ENCODE results near the gene FANK1.
A peak's percentile ranks its signal among the peaks of the same experiment; 100 is the strongest.
"Not testable (repeated sequence)": the region's sequence is repeated elsewhere in the genome, so short reads cannot be mapped to it uniquely, and the experiment has no call there.

FANK1 gene

GRCh38 chr10:126041804-126042231 is 145.5 kb downstream of the FANK1 start:
- peak; percentile 89 to 96 for DNase-seq
- Histone ChIP-seq H3K4me1 (peaks cover 0 to 17% (median 13%) of the 10 kb centered on the region in 4 donors), H3K4me3 (peak overlapping the region in 1 of 2 donors; percentile 21), H3K36me3 (no peaks in the 10 kb centered on the region), H3K27me3 (no peaks in the 10 kb centered on the region), H3K9me3 (no peaks in the 10 kb centered on the region), H3K27ac (peak overlapping the region; percentile 66 to 70)
- TF ChIP-seq, protein P1, sequence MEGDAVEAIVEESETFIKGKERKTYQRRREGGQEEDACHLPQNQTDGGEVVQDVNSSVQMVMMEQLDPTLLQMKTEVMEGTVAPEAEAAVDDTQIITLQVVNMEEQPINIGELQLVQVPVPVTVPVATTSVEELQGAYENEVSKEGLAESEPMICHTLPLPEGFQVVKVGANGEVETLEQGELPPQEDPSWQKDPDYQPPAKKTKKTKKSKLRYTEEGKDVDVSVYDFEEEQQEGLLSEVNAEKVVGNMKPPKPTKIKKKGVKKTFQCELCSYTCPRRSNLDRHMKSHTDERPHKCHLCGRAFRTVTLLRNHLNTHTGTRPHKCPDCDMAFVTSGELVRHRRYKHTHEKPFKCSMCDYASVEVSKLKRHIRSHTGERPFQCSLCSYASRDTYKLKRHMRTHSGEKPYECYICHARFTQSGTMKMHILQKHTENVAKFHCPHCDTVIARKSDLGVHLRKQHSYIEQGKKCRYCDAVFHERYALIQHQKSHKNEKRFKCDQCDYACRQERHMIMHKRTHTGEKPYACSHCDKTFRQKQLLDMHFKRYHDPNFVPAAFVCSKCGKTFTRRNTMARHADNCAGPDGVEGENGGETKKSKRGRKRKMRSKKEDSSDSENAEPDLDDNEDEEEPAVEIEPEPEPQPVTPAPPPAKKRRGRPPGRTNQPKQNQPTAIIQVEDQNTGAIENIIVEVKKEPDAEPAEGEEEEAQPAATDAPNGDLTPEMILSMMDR (IDR thresholded peaks at IDR 0.05): no peak
- intact Hi-C loops (cut with DNase I; ENCODE audit: low total_unique reads): no loop called here

GRCh38 chr10:126042354-126042753 is 146.0 kb downstream of the FANK1 start:
- Histone ChIP-seq H3K4me3 (peak overlapping the region in 1 of 2 donors; percentile 21), H3K9me3 (no peaks in the 10 kb centered on the region), H3K36me3 (no peaks in the 10 kb centered on the region), H3K27ac (peak overlapping the region; percentile 66 to 70), H3K27me3 (no peaks in the 10 kb centered on the region), H3K4me1 (peaks cover 0 to 17% (median 13%) of the 10 kb centered on the region in 4 donors)
- DNase-seq: no peak
- TF ChIP-seq, protein P1 (IDR thresholded peaks at IDR 0.05): no peak
- intact Hi-C loops (cut with DNase I; ENCODE audit: low total_unique reads): no loop called here

DNA sequence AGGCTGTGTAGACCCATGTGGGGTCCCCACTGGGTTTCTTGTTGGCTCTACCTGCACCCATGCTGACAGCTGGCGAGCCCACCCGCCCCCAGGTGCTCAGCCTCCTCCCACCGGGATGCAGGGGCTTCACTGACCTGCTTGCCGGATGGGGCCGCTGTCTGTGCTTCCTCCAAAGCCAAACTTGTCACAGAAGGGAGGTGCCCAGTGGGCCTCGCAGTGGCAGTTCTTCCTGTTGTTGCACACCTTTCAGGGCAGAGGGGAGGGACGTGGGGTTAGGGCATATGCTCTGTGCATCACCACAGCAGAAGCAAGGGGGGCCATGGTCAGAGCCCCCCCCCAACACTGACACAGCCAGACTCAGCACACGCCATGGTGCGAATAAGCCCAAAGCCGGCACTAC is 146.5 kb downstream of the FANK1 start:
- TF ChIP-seq, protein P1 (IDR thresholded peaks at IDR 0.05): no peak
- no peak for DNase-seq
- peaks cover 0 to 17% (median 13%) of the 10 kb centered on the region in 4 donors for H3K4me1 ChIP-seq
- H3K9me3 ChIP-seq: no peaks in the 10 kb centered on the region
- no peaks in the 10 kb centered on the region for H3K27me3 ChIP-seq
- H3K27ac ChIP-seq: no peak overlapping the region
- intact Hi-C loops (cut with DNase I; ENCODE audit: low total_unique reads): no loop called here
- H3K36me3 ChIP-seq: no peaks in the 10 kb centered on the region
- H3K4me3 ChIP-seq: no peak overlapping the region

DNA sequence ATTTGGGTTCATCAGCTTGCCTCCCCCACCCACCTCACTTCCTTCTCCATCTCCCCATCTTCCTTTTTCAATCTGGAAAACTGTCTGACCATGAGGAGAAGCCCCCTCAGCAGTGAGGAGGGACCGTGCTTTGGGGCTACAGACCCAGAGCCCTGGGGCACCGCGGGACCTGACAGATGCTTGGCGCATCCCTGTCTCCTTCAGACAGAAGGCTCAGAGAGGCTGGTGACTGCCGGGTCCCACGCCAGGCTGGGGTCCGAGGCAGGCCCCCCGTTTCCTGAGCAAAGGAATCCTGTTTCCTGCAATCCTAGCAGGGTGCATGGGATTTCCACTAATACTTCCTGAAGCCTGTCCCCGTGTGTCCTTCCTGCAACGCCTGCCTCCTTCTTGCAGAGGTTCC is 147.0 kb downstream of the FANK1 start:
- H3K27ac ChIP-seq: no peak overlapping the region
- no peak overlapping the region for H3K4me3 ChIP-seq
- no peaks in the 10 kb centered on the region for H3K9me3 ChIP-seq
- no peaks in the 10 kb centered on the region for H3K36me3 ChIP-seq
- intact Hi-C loops (cut with DNase I; ENCODE audit: low total_unique reads): no loop called here
- peaks cover 0 to 17% (median 13%) of the 10 kb centered on the region in 4 donors for H3K4me1 ChIP-seq
- H3K27me3 ChIP-seq: no peaks in the 10 kb centered on the region
- TF ChIP-seq, protein P1 (IDR thresholded peaks at IDR 0.05): no peak
- DNase-seq: no peak

DNA sequence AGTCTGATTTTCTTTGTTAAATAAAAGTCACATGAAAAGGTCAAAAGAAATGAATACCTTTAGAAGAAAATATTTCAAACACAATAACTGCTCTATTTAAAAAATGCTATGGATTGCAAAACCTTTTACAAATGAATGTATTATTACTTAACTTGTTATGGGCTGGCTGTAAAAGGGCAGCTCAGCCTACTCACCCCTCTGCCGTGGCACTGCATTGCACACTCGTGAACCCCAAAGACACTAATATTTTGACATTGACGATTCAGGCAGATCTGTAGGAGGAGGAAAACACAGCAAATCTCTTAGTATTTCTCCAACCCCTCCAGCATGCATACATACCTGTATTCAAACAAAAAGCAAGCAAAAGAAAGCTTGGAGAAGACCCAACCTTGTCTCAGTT is 149.5 kb downstream of the FANK1 start:
- no peaks in the 10 kb centered on the region for H3K27me3 ChIP-seq
- TF ChIP-seq, protein P1 (IDR thresholded peaks at IDR 0.05): no peak
- H3K4me1 ChIP-seq: peaks cover 0 to 32% (median 18%) of the 10 kb centered on the region in 4 donors
- no peaks in the 10 kb centered on the region for H3K36me3 ChIP-seq
- H3K9me3 ChIP-seq: no peaks in the 10 kb centered on the region
- intact Hi-C loops (cut with DNase I; ENCODE audit: low total_unique reads): no loop called here
- DNase-seq: no peak
- no peak overlapping the region for H3K4me3 ChIP-seq
- H3K27ac ChIP-seq: no peak overlapping the region

DNA sequence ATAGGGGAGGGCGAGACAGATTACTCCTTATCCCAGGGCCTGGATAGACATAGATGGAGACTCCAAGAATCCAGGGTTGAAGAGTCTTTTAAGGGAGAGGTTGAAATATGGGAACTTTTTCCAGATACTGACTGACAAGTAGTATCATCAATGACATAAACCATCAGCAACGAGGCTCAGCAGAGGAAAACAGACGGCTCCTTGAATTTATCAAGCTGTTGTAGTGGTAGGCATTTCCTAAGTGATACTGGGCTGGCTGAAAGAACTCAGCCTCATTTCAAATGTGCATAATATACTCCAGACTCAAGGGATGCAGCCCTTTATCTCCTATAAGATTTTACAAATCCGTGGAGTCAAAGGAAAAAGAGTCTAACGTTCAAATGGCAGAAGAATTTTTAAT is 150.5 kb downstream of the FANK1 start:
- intact Hi-C loops (cut with DNase I; ENCODE audit: low total_unique reads): no loop called here
- DNase-seq: no peak
- Histone ChIP-seq H3K4me1 (peaks cover 0 to 27% (median 14%) of the 10 kb centered on the region in 4 donors), H3K9me3 (no peaks in the 10 kb centered on the region), H3K27me3 (no peaks in the 10 kb centered on the region), H3K27ac (no peak overlapping the region), H3K36me3 (no peaks in the 10 kb centered on the region), H3K4me3 (no peak overlapping the region)
- TF ChIP-seq, protein P1 (IDR thresholded peaks at IDR 0.05): no peak

GRCh38 chr10:126047749-126048148 is 151.4 kb downstream of the FANK1 start:
- H3K27me3 ChIP-seq; intact Hi-C loops (cut with DNase I; ENCODE audit: low total_unique reads); H3K36me3 ChIP-seq; DNase-seq; H3K27ac ChIP-seq; H3K4me3 ChIP-seq; H3K9me3 ChIP-seq: not testable (repeated sequence)
- peaks cover 0 to 18% (median 6%) of the 10 kb centered on the region in 4 donors for H3K4me1 ChIP-seq
